Ecto neural progenitor cell (in vitro differentiated cells): Measurements from ENCODE around the gene PTPRG.

Experiments
- DNase-seq: peaks from one replicate; pipeline ENCODE4 v3.0.0-alpha.2; 2018; ENCODE audit warnings: low spot score

Gene PTPRG

GRCh38 chr3:61894988-61895935, 333.9 kb downstream of the PTPRG start:
- no peak for DNase-seq

- DNase-seq, result no peak
These were observed 334.9 kb downstream of the PTPRG start for GRCh38 chr3:61896251-61896650.

- DNase-seq, result no peak
These were observed 336.5 kb downstream of the PTPRG start for GRCh38 chr3:61897848-61898247.

- no peak for DNase-seq
These were observed 338.5 kb downstream of the PTPRG start for GRCh38 chr3:61899700-61900462.

- no peak for DNase-seq
These were observed 340.1 kb downstream of the PTPRG start for GRCh38 chr3:61901496-61901895.

- DNase-seq, result no peak
These were observed 340.6 kb downstream of the PTPRG start for GRCh38 chr3:61901986-61902385.

GRCh38 chr3:61903074-61903473, 341.7 kb downstream of the PTPRG start:
- no peak for DNase-seq

GRCh38 chr3:61903931-61904657, 342.7 kb downstream of the PTPRG start:
- DNase-seq, result no peak

- DNase-seq, result no peak
These were observed 345.9 kb downstream of the PTPRG start for GRCh38 chr3:61907210-61907795.

GRCh38 chr3:61908382-61908781, 347.0 kb downstream of the PTPRG start:
- no peak for DNase-seq

- DNase-seq, result no peak
These were observed 349.4 kb downstream of the PTPRG start for GRCh38 chr3:61910732-61911131.

- DNase-seq, result no peak
These were observed 350.8 kb downstream of the PTPRG start for GRCh38 chr3:61912158-61912557.

GRCh38 chr3:61913701-61914100, 352.3 kb downstream of the PTPRG start:
- DNase-seq, result no peak

GRCh38 chr3:61914276-61914675, 352.9 kb downstream of the PTPRG start:
- no peak for DNase-seq

GRCh38 chr3:61915296-61915695, 353.9 kb downstream of the PTPRG start:
- no peak for DNase-seq

- DNase-seq, result no peak
These were observed 358.0 kb downstream of the PTPRG start for GRCh38 chr3:61919371-61919770.

GRCh38 chr3:61922118-61922517, 360.7 kb downstream of the PTPRG start:
- DNase-seq, result no peak

- DNase-seq, result no peak
These were observed 362.8 kb downstream of the PTPRG start for GRCh38 chr3:61924090-61924735.

GRCh38 chr3:61924991-61925390, 363.6 kb downstream of the PTPRG start:
- DNase-seq, result no peak

GRCh38 chr3:61925721-61926120, 364.4 kb downstream of the PTPRG start:
- DNase-seq, result no peak

- DNase-seq, result no peak
These were observed 365.6 kb downstream of the PTPRG start for GRCh38 chr3:61926923-61927322.

GRCh38 chr3:61927332-61927731, 366.0 kb downstream of the PTPRG start:
- DNase-seq, result no peak
